Fibroblast of mammary gland (primary cell): ENCODE results near the gene NOL4.

Source experiments
- DNase-seq: peaks from one replicate; pipeline ENCODE4 v3.0.0-alpha.2; 2010; ENCODE audit warnings: low read depth
- H3K4me3 ChIP-seq: 2 replicates; pipeline ENCODE4 v1.5.1; 2011; ENCODE audit warnings: low read depth, mild to moderate bottlenecking, low read length, moderate library complexity; ENCODE audit not compliant: control insufficient read depth
- CTCF ChIP-seq: conservative IDR thresholded peaks from 2 replicates; pipeline ENCODE4 v1.5.1; 2011; ENCODE audit warnings: low read depth, low read length, inconsistent platforms; ENCODE audit not compliant: control insufficient read depth, insufficient read depth

The NOL4 gene

GRCh38 chr18:34194239-34194638 lies 30.5 kb downstream of the NOL4 start:
- H3K4me3 ChIP-seq = no peak overlapping the region
- DNase-seq = no peak
- no peak for TF ChIP-seq CTCF

- H3K4me3 ChIP-seq = no peak overlapping the region
- DNase-seq = no peak
- no peak for TF ChIP-seq CTCF
Measured at GRCh38 chr18:34189656-34190435, 34.9 kb downstream of the NOL4 start.
